GM18861 (cell line): ENCODE measurements around the gene VCAN.
A peak's percentile ranks its signal among the peaks of the same experiment; 100 is the strongest.

Source experiments
- ATAC-seq: cut with Tn5 transposase; IDR thresholded peaks from one replicate; pipeline ENCODE4 v1.9.1; 2021; ENCODE audit not compliant: unreplicated experiment

Gene VCAN

GRCh38 chr5:83467371-83468035 lies 4.0 kb upstream of the VCAN start:
- no peak for ATAC-seq

GRCh38 chr5:83469075-83469474 lies 2.5 kb upstream of the VCAN start:
- no peak for ATAC-seq

GRCh38 chr5:83470526-83471404 lies 779 bp upstream of the VCAN start:
- ATAC-seq: no peak

GRCh38 chr5:83472213-83472507 lies 616 bp downstream of the VCAN start:
- ATAC-seq: no peak

GRCh38 chr5:83472508-83473345 lies 1.2 kb downstream of the VCAN start:
- peak; percentile 41 for ATAC-seq

- ATAC-seq: peak; percentile 49
Observed at GRCh38 chr5:83473346-83474160, 2.0 kb downstream of the VCAN start.

- ATAC-seq: peak; percentile 47
Observed at GRCh38 chr5:83474161-83474796, 2.7 kb downstream of the VCAN start.

- ATAC-seq: no peak
Observed at GRCh38 chr5:83474991-83475390, 3.4 kb downstream of the VCAN start.

GRCh38 chr5:83475391-83475863 lies 3.9 kb downstream of the VCAN start:
- ATAC-seq: no peak

GRCh38 chr5:83475935-83476814 lies 4.6 kb downstream of the VCAN start:
- no peak for ATAC-seq

GRCh38 chr5:83482961-83483360 lies 11.4 kb downstream of the VCAN start:
- no peak for ATAC-seq

GRCh38 chr5:83484294-83484693 lies 12.8 kb downstream of the VCAN start:
- ATAC-seq: no peak

GRCh38 chr5:83485842-83486241 lies 14.3 kb downstream of the VCAN start:
- no peak for ATAC-seq

GRCh38 chr5:83487155-83487554 lies 15.6 kb downstream of the VCAN start:
- ATAC-seq: no peak

- ATAC-seq: no peak
Observed at GRCh38 chr5:83488271-83488670, 16.7 kb downstream of the VCAN start.

- no peak for ATAC-seq
Observed at GRCh38 chr5:83488821-83489220, 17.3 kb downstream of the VCAN start.

GRCh38 chr5:83490203-83490602 lies 18.7 kb downstream of the VCAN start:
- ATAC-seq: no peak

- ATAC-seq: no peak
Observed at GRCh38 chr5:83492331-83492730, 20.8 kb downstream of the VCAN start.

- no peak for ATAC-seq
Observed at GRCh38 chr5:83493644-83494043, 22.1 kb downstream of the VCAN start.
